ENCODE measurements around the gene SLC13A1.

SLC13A1 gene

DNA sequence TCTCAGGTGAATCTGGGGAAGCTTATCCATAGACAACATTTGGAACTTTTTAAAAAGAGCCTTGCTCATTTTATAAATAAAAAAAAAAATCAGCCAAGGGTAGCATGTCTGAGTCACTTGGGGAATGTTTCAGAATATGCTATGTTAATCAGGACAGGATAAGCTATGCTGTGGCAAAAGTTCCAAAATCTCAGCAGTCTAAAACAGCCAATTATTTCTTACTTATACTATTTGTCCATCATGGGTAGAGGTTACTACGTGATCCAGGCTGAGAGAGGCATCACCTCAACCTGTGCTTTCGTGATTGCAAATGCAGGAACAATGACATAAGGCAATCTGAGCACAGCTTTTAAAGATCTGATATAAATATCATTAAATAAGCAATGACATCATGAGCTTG is 6.5 kb downstream of the SLC13A1 start:
- DNase-seq (ENCODE audit: low read depth in 2 of 2), result no peak

DNA sequence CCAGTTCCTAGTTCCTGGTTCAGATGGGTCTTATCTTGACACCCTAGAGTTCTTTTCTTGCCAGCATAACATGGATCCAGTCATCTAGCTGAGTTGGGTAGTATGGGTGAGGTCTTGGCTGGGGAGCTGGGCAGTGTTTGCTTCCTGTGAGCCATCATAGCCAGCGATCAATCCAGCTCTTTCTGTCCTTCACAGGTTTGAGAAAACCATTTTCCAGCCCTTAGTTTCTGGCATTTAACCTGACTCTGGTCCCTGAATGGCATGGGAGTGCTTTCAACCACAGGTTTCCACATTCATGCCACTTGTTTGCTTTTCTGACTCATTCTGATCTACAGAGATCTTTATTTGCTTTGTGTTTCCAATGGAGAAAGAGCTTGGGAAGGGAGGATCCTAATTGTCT is 8.6 kb downstream of the SLC13A1 start:
- no peak for DNase-seq (ENCODE audit: low read depth in 2 of 2)

DNA sequence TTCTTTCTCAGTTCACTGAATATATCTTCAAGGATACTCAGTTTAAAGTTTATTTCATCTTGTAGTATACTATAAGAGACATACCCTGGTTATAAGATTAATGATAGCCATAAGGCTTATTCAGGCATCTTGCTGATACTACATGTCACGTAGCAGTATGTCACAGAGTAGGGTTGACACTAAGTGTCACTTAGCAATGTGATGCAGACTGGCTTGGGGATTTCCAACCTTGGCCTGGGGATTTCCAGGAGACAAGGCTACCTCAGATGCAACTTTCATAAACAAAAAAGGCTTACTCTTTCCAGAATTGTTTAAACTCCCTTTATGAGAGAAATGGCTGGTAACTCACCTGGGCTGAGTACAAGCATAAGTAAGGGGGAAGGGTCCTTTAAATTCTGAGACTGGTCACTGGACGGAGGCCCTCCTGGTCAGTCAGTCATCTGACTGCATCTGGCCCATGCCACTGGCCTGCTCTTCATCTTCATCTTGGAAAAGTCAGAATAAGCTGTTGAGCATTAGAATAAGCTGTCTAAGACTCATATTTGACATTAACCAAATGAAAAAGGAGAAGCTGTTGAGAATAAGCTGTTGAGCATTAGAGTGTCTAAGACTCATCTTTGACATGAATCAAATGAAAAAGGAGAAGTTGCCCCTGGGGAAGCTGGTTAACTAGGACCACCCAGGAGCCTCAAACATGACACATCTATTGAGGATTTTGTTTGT is 9.5 kb downstream of the SLC13A1 start:
- no peak for DNase-seq (ENCODE audit: low read depth in 2 of 2)

DNA sequence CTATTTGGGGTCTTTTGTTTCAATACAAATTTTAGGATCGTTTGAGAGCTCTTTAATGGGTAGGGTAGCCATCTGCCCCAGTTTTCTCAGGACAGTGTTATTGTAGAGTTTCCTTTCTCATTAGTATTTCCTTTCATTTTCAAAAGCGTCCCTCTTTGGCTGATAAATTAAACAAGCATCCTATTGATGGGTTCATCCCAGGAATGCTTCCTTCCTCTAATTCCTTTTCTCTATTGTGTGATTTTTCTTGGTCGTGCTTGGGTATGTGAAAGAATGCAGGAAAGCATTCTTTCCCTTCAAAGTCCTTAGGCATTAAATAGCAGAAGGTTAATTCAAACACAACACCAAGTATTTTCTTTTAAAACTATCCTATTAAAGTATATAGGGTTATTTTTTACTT is 14.0 kb downstream of the SLC13A1 start:
- no peak for DNase-seq (ENCODE audit: low read depth in 2 of 2)

DNA sequence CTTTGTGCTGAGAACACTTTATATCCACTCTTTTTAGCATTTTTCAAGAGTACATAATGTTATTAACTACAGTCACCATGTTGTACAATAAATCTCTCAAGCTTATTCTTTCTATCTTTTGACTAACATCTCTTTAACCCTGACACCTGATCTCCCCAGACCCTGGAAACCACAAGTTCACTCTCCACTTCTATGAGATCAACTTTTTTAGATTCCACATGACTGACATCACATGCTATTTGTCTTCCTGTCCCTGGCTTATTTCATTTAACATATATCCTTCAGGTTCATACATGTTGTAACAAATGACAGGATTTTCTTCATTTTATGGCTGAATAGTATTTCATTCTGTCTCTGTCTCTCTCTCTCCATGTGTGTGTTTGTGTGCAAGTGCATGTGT is 15.5 kb downstream of the SLC13A1 start:
- no peak for DNase-seq (ENCODE audit: low read depth in 2 of 2)

DNA sequence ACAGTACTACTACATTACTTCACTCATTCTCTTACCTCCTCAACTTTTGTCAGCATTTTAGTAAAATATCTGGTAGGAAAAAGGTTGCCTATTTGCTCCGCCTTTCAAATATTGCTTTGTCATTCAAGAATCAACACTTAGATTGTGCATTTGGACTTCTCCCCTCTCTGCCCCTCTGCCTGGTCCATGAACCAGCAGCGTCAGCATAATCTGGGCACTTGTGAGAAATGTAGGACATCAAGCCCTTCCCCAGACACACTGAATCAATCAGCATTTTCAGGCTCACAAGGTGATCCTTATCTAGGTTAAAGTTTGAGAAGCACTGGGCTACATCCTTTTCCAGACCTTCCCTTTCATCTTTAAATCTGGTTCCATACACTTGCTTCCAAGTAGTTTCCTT is 16.3 kb downstream of the SLC13A1 start:
- DNase-seq (ENCODE audit: low read depth in 2 of 2), result no peak

DNA sequence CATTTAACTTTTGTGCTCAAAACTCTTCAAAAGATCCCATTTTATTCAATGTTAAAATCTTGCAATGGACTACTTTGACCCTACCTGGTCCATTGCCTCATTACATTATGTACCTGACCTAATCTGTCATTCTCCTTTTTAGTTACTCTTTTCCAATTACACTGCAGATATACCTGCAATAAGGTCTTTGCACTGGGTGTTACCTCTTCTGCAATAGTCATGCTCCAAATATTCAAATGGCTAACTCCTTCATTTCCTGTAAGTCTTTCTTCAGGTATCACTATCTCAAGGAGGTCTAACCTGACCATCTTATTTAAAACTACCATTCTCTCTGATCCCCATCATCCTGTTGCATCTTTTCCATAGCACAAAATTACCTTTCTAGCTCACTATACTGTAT is 22.3 kb downstream of the SLC13A1 start:
- DNase-seq (ENCODE audit: low read depth in 2 of 2), result no peak

DNA sequence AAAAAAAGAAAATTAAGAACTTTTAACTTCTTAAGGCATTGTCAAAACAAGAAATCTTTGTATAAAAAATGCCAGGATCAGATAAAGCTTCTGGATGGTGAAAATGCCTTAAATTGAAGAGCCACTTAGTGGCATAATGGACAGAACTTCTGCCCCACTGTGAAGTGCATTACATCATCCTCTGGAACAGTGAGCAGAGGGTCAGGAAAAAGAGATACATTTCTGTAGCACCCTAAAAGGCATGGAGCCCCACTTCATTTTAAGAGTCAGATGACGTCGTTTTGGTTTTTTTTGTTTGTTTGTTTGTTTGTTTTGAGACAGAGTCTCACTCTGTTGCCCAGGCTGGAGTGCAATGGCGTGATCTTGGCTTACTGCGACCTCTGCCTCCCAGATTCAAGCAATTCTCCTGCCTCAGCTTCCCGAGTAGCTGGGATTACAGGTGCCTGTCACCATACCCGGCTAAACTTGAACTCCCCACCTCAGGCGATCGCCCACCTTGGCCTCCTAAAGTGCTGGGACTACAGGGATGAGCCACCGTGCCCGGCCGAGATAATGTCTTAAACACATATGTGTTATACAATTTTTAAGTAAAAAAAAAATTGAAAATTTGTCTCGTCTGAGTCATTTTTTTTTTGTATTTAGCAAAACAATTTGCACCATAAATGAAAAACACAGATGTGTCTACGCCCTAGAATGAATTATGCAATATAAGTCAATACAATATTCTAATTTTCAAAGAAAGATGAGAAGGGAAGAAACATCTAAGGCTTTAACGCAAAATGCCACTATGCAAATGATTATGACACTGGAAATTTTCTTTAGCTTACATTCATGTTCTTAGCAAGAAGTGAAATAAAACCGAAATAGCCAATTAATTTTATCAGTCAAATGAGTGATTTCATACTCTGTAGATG is 29.2 kb downstream of the SLC13A1 start:
- no peak for DNase-seq (ENCODE audit: low read depth in 2 of 2)

DNA sequence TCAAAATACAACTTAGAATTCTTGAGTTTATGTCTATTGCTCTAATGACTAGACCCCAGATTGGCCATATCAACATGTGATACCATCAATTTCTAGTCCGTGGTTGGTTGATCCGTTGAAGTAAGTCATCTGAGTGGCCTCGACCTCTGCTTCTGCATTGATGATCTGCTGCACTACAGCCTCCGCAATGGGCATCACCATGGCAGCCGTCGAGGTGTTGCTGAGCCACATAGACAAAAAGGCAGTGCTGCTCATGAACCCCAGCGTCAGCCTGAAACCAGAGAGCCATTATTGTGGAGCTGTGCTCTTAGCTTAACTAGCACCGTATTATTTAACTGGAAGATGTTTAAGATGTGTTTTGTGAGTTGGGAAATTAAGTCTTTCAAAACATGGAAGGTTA is 30.7 kb downstream of the SLC13A1 start:
- DNase-seq (ENCODE audit: low read depth in 2 of 2), result no peak

DNA sequence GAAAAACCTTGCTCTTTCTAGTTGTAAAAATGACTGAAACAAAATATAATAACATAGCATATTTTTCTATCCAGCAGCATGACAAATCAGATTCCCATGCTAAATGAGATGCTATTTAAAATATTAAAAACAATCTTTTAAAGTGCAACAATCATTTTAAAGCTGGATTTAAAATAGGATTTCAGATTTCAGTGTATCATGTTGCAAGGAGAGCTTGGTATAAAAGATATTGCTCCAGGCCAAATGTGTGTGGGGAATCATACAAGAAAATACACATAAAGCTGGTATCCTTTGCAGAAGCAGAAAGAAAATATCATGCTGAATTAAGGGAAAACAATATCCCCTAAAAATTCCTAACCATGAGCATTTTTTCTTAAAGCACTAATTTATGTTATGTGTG is 42.2 kb downstream of the SLC13A1 start:
- DNase-seq (ENCODE audit: low read depth in 2 of 2), result no peak

DNA sequence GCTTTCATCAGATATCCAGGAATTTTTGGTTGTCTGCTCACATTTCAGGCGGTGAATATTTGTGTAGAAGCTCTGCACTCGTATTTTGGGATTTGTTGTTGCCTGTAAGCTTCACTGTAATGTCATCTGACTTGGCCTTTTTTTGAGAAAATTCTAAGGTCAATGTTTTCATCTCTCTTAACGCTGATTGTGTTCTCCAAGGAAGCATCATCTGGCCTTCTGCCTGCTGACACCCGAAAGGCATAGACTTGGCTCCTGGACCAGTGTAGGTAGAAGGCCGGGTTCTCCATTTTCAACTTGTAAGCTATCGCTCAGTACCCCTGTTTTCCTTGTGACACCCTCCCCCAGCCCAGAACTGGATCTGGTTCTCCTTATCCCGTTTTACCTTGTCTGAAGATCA is 44.2 kb downstream of the SLC13A1 start:
- DNase-seq (ENCODE audit: low read depth in 2 of 2), result no peak

DNA sequence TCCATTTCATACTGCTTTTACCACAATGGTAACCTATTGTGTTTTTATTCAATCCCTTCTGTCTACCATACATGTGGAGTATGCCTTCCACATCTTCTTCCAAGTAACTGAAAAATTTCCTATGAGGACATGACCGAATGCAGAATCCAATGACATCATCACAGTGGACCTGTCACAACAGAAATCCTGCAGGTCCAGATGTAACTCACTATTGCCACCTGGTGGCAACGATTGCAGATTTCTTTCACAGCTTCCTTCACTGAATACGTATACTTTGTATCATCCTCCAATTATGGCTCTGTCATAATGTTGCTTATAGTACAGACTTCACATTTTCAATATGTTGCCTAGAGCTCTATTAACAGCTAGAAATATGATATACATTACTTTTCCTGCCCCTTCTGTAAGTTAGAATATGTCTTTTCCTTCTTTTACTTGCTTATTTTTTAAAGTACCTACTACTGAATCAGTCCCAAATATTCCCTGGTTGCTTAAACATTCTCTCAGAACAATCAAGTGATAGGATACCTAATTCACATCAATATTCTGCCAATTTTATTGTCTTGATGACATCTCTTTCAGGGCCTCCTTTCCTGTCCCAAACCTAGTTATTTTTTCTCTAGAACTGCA is 45.4 kb downstream of the SLC13A1 start:
- DNase-seq (ENCODE audit: low read depth in 2 of 2), result no peak

DNA sequence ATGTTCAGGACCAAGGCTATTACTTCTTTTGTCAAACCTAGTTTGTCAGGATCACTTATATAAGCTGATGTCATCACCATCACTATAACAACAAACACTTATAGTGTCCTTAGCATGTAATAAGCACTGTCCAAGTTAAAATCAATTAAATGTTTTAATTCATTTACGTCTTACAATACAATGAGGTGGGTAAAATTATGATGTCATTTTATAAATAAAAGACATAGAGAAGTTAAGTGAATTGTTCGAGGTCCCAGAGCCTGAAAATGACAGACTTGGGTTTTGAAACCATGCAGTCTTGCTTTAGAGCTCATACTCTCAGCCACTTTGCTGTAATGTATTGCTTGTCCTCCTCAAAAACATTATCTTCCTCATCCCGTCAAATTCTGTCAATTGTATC is 48.3 kb downstream of the SLC13A1 start:
- no peak for DNase-seq (ENCODE audit: low read depth in 2 of 2)

DNA sequence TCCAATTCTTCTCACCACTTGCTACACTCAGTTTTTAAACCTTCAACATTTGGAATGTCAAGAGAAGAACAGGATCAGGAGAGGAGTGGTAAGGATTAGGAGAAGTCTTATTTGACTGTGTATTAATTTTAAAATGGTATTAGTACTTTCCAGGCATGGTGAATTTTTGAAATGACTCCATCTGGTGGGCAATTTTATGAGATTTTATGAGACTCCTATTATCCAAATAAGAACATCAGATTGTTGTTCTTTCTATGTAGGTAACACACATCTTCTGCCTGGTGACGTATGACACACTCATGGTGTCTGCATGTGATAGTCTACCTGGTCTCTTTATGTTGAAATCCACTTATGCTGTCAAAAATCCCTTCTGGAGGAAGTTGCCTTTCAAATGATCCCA is 51.0 kb downstream of the SLC13A1 start:
- no peak for DNase-seq (ENCODE audit: low read depth in 2 of 2)

DNA sequence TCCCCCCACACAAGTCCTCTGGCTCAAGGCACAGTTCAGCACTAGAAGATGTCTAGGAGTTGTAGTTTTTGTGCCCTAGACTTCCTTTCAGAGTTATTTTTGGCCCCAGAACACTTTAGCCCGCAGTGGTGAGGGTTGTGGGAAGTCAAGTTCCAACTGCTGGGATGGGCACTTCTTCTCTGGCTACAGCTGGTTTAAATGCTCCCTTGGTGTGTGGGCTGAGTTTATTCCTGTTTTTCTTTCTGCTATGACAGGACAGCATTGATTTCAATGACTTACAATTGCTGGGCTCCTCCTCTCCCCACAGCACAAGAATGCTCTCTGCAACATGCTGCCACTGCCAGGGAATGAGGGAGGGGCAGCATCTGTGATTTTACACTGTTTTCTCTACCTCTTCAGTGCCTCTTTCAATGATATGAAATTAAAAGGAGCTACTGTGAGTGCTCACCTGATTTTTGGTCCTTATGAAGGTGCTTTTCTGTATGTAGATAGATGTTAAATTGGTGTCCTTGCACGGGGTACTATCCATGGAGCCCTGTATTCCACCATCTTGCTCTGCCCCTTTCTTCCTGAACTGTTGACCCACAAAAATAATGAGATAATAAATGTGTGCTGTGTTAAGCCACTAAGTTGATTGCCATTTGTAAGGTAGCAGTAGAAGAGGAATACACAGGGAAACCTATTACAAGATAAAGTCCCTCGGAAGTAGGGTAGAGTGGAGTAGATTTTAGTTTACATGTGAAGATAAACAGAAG is 56.3 kb downstream of the SLC13A1 start:
- no peak for DNase-seq (ENCODE audit: low read depth in 2 of 2)

DNA sequence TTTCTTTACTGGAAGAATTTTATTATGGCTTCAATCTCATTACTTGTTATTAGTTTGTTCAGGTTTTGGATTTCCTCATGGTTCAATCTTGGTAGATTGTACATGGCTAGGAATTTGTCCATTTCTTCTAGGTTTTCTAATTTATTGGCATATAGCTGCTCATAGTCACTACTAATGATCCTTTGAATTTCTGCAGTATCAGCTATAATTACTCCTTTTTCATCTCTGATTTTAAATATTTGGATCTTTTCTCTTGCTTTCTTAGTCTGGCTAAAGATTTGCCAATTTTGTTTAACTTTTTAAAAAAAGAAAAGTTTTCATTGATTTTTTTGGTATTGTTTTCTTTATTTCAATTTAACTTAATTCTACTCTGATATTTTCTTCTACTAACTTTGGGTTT is 59.2 kb downstream of the SLC13A1 start:
- DNase-seq (ENCODE audit: low read depth in 2 of 2), result no peak

DNA sequence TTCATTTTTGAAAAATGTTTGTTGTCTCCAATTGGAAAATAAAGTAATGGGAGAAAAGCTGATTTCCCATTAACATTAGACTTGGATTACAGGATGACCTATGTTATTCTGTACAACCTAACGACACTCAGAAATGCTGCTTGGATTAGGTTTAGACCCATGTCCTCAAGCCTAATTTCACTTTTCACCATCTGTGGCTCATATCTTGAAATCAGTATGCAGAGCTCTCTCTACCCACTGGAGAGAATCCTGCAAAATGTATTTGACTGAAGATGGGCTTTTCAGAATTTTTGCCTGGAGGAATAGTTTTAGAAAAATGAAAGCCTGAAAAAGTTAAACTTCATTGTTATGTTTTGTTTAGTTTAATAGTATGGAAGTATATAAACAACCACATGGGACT is 63.8 kb downstream of the SLC13A1 start:
- DNase-seq (ENCODE audit: low read depth in 2 of 2), result no peak

DNA sequence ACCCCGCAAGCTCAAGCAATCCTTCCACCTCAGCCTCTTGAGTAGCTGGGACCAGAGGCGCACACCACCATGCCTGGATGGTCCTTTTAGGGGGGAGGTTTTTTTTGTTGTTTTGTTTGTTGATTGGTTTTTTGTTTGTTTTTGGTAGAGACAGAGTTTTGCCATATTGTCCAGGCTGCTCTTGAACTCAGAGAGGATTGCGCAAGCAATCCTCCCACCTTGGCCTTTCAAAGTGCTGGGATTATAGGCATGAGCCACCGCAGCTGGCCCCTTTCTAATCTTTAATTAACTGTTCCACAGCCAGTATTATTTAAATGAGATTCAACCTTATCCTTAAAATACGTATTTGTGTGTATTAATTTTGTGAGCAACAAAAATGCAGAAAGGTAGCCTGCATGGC is 65.8 kb downstream of the SLC13A1 start:
- no peak for DNase-seq (ENCODE audit: low read depth in 2 of 2)

DNA sequence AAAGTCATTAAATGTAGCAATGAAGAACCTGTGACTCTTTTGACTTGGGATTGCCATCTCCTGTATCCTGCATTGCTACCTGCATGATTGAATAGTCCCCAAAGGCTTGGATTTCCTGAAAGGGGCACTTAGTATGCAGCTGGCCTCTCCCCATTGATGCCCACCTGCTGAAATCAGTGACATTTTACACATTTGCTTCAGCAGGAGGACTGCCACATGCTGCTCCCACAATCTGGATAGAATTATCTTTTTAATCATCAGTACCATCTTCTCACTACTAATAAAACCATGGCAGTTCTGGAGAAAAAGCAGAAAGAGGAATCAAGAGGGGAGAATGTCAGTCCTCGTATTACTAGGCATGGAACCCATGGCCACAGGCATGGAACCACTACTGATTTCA is 67.8 kb downstream of the SLC13A1 start:
- DNase-seq (ENCODE audit: low read depth in 2 of 2), result no peak

DNA sequence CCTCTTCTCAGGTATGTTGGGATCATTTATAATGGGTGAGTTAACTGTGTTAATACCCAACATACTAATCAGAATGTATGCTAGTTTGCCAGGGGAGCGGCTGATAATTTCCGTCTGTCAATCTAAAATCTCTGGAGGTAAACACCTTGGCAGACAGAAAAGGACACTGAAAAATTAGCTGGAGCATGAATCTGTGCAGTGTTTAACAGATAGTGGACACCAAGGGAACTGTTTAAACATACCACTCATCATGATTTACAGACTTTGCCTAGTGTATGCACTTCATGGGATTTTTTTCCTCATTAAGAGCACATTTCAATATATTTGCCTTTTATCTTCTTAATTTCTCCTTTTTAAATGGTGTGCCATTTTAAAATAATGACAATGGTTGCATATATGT is 68.2 kb downstream of the SLC13A1 start:
- DNase-seq (ENCODE audit: low read depth in 2 of 2), result no peak

DNA sequence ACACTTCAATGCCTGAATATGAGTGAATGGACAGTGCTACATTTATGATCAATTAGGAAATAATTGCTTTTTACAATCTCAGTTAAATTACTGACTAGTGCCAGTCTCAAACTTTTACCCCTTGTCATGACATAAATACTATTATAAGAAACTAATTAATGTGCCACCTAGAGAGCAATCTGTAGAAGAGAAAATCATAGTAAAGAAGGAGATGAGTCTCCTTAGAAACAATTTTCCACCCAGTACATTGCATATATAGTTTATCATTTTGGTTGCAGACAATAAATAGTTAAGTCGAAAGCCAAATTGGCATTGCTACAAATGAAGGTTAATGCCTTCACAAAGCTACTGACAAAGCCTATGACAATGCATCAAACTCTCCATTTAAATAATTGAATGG is 68.6 kb downstream of the SLC13A1 start:
- no peak for DNase-seq (ENCODE audit: low read depth in 2 of 2)

DNA sequence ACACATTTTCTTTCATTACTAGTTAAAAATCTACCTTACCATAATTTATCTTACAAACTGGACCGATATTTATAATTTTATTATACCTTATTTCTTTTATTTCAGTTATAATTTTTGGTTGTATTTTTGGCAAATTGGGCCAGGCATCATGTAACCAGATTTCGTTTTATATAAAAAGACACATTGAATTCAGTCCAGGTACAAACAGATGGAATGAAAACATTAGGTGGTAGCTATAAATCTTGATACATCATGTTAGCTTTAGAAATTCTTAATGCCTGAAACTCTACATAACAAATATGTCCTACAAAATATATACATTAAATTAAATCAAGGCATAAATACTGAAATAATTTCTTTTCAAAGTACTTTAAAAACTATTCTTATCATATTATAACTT is 73.1 kb downstream of the SLC13A1 start:
- no peak for DNase-seq (ENCODE audit: low read depth in 2 of 2)
